K562 treated with DMSO at 1 percent for 24 hours (cell line): ENCODE measurements around the gene CCDC92B. TPM values are rescaled to one million over a fixed set of nuclear protein-coding genes. Genes with fewer than 3 reads are reported as not detected.

Source experiments
- total RNA-seq: library from RNA; unstranded; fragments of 300-600 nt; gene quantifications from 2 replicates; pipeline ENCODE4 v1.2.3, GENCODE V29; 2022; ENCODE audit warnings: low read depth; ENCODE audit not compliant: insufficient read depth

CCDC92B gene
- not detected in 2 replicates for total RNA-seq

DNA sequence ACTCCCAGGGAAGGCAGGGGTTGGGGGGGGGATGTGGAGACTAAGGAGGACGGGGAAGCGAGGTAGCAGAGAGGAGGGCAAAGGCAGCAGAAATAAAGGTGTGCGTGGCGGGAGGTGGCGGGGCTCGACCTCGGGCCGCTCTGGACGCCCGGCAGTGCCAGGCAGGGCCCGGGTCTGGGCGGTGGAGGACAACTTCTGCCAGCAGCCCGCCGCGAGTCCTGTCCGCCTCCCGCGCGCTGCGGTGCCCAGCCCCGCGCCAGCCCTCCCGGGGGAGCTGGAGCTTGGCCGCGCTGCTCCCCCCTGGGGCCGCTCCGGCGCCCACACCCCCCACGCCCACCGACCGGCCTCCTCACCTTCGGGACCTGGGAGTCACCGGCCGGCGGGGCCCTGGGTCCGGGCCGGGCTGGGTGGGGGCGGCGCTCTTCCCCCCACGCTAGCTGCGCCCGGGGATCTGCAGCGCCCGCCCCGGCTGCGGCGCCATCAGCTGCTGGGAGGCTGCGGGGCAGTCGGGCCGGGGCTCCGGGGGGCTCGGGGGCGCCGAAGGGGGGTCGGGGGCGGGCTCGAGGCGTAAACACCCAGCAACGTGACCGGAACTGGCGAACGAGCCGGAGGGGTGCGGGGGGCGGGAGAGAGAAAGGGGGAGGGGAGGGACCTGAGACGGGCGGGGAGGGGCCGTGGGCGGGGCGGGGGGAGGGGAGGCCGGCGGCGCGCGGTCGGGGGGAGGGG is at the start of gene CCDC92B:
TSS of gene CCDC92B (minus strand) at position 595 of the 726 bp plus-strand sequence. CDS start 14,507 bp downstream, outside the sequence.

DNA sequence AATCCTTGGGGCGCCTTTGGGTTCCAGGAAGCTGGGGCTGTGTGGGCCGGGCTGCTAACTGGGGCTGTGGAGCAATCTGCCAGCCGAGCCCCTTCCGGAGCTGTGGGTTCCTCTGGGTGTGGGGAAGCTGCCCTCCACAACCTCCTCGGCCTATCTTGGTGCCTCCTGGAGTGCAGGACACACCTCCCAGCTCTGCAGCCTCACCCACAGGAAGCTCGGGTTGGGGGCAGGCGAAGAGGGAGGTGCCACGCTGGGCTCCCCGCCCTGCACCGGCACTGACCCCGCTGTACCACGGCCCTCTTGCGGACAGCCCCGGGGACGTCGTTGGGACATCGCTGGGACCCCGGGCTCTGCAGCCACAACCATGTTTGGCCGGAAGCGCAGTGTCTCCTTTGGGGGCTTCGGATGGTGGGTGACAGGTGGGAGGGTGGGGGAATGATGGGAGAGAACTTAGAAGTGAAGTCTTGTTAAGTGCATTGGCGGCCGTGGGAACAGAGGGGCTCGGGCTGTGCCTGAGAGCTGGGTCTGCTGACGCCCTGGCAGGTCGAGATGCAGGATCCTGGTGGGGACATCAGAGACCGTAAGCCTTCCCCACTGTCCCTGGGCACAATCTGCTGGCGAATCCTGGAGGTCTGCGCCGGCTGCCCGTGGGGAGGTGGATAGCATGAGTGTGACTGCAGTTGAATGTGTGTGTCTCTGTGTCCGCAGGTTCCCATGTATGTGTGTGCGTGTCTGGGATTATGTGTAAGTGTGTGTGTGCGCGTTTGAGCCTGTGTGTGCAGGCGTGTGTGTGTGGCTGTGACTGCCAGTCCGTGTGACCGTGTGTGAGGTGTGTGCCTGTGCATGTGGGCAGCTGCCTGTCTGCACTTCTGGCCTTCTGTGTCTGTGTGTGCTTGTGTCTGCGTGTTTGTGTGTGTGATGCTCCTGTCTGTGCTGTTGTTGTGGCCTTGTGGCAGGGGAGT is 47.0 kb upstream of the CCDC92B start, which contains the start of gene RAP1GAP2:
TSS of gene RAP1GAP2 (plus strand) at position 275 of the 962 bp plus-strand sequence. CDS start at position 365, 90 bp downstream.

DNA sequence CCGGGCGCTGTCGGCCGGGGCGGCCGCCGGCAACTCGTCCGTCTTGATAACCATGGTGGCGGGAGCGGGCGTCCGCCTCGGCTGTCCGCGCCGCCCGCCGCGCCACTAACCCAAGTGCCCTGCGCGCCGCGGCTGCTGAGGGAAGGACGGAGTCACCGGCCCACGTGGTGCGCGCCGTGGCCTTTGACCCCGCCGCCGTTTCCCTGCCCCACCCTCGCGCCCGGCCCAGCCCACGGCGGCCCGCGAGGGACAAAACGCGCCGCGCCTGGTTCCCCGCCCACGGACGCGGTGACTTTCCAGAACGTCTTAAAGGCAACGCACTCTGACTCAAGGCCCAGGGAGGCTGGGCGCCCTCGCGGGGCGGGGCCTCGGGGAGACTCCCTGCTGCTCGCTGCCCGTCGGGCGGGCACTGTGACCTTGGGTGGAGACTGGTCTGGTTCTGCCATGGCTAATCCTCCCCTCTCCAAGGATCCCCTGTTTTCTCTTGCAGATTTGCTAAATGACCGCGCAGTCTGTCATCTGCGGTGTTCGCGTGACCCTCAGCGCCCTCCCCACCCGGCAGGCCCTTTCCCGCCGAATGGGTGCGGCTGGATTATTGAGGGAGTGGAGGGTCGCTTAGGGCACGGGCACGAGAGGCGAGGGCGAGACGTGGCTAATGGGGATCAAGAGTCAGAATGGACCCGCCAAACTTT is 37.7 kb downstream of the CCDC92B start, which contains the start of gene CLUH:
TSS of gene CLUH (minus strand) at position 157 of the 692 bp plus-strand sequence. CDS start at position 54, 103 bp downstream.

Other genes with a start within 250 kb of the CCDC92B start
- gene METTL16, start 237.8 kb downstream of the CCDC92B start, total RNA-seq = 6.3 and 8.6 TPM in 2 replicates
- gene PAFAH1B1, start 156.0 kb downstream of the CCDC92B start, total RNA-seq = 22.1 and 28.6 TPM in 2 replicates
- gene CLUH, start 37.9 kb downstream of the CCDC92B start, total RNA-seq = 38.2 and 49.5 TPM in 2 replicates
- gene RAP1GAP2, start 46.8 kb upstream of the CCDC92B start, total RNA-seq = 0.17 TPM in 1 of 2 replicates, not detected in the other